ENCODE measurements around the gene GAL3ST3. TPM values are rescaled to one million over a fixed set of nuclear protein-coding genes. Genes with fewer than 3 reads are reported as not detected.

GAL3ST3 gene
- total and polyA plus RNA-seq, 7 donors, result 0.03 to 0.36 TPM; not detected in 5

- no peak for TF ChIP-seq CTCF (IDR thresholded peaks at IDR 0.05)
- 2 to 5% (median 4%) methylated on average over 25 to 60 of the region's 60 CpGs for WGBS, 3 donors
- intact Hi-C loops (cut with DNase I), result no loop called here
Observed at GRCh38 chr11:66070604-66071380, 21.8 kb upstream of the GAL3ST3 start.

GRCh38 chr11:66069715-66070603, 21.0 kb upstream of the GAL3ST3 start, which contains the start of gene PACS1:
Gene PACS1 (plus strand): TSS chr11:66070272. CDS start chr11:66070487, 215 bp downstream.
- peaks cover 9 to 62% of the 10 kb centered on the region in 2 donors for H3K36me3 ChIP-seq (ENCODE audit: insufficient read depth in 1 of 2, low read depth in 1 of 2)
- H3K9me3 ChIP-seq, result no peaks in the 10 kb centered on the region
- intact Hi-C loops (cut with DNase I), result no loop called here

More at GRCh38 chr11:66070604-66071380, 21.8 kb upstream of the GAL3ST3 start:
- DNase-seq, result peak; percentile 58 to 77
- no peaks in the 10 kb centered on the region for H3K27me3 ChIP-seq (ENCODE audit: insufficient read depth in 3 of 3, low read length in 2 of 3)
- peak in 3 of 4 donors; percentile 9 to 29 (median 10) for ATAC-seq
- H3K36me3 ChIP-seq (ENCODE audit: insufficient read depth in 1 of 2, low read depth in 1 of 2), result peaks cover 9 to 56% of the 10 kb centered on the region in 2 donors
- peak overlapping the region; percentile 81 for H3K27ac ChIP-seq
- no peaks in the 10 kb centered on the region for H3K9me3 ChIP-seq
- H3K4me3 ChIP-seq, result peak overlapping the region; percentile 93
- peaks cover 19% of the 10 kb centered on the region for H3K4me1 ChIP-seq

GRCh38 chr11:66068923-66069714, 20.2 kb upstream of the GAL3ST3 start:
- Histone ChIP-seq H3K4me1 (peaks cover 19% of the 10 kb centered on the region), H3K36me3 (ENCODE audit: insufficient read depth in 1 of 2, low read depth in 1 of 2) (peaks cover 9 to 63% of the 10 kb centered on the region in 2 donors)

More at GRCh38 chr11:66069715-66070603, 21.0 kb upstream of the GAL3ST3 start, which contains the start of gene PACS1:
- WGBS, 3 donors, result 1% methylated on average over 38 to 120 of the region's 120 CpGs
- Histone ChIP-seq H3K27ac (peak within 1 kb of the TSS; percentile 90), H3K4me3 (peak within 1 kb of the TSS; percentile 93), H3K27me3 (ENCODE audit: insufficient read depth in 3 of 3, low read length in 2 of 3) (no peaks in the 10 kb centered on the region), H3K4me1 (peaks cover 19% of the 10 kb centered on the region)
- no peak for TF ChIP-seq CTCF (IDR thresholded peaks at IDR 0.05)
- peak; percentile 71 to 77 (median 75) for ATAC-seq
- DNase-seq, result peak; percentile 83 to 86

More at GRCh38 chr11:66068923-66069714, 20.2 kb upstream of the GAL3ST3 start:
- DNase-seq (peak in 1 of 2 donors; percentile 59), ATAC-seq (peak; percentile 56 to 73 (median 70))
- H3K9me3 ChIP-seq, result no peaks in the 10 kb centered on the region
- 24 to 37% (median 28%) methylated on average over 14 of the region's 14 CpGs for WGBS, 3 donors
- intact Hi-C loops (cut with DNase I), result no loop called here
- H3K27me3 ChIP-seq (ENCODE audit: insufficient read depth in 3 of 3, low read length in 2 of 3), result no peaks in the 10 kb centered on the region
- peak overlapping the region; percentile 90 for H3K27ac ChIP-seq
- TF ChIP-seq CTCF (IDR thresholded peaks at IDR 0.05), result peak; percentile 14
- peak overlapping the region; percentile 93 for H3K4me3 ChIP-seq
